ENCODE results near the gene WASHC2C.
"Not testable (repeated sequence)": the region's sequence is repeated elsewhere in the genome, so short reads cannot be mapped to it uniquely, and the experiment has no call there.

WASHC2C gene

DNA sequence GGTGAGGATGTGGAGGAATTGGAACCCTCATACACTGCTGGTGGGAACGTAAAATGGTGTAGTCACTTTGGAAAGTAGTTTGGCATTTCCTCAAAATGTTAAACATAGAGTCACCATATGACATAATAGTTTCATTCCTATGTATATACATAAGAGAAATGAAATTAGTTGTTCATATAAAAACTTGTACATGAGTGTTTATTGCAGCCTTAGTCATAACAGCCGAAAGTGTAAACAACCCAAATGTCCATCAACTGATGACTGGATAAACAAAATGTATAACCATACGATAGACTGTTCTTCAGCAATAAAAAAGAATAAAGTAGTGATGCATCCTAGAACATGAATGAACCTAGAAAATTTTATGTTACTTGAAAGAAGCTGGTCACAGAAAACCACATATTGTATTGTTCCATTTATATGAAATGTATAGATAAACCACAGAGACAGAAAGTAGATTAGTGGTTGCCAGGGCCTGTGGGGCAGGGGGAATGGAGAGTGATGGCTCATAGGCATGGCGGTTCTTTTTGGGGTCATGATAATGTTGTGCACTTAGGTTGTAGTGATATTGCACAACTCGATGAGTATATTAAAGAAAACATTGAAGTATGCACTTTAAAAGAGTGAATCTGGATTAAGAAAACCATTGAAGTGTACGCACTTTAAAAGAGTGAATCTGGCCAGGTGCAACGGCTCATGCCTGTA, 44.8 kb downstream of the WASHC2C start:
- DNase-seq: not testable (repeated sequence)

DNA sequence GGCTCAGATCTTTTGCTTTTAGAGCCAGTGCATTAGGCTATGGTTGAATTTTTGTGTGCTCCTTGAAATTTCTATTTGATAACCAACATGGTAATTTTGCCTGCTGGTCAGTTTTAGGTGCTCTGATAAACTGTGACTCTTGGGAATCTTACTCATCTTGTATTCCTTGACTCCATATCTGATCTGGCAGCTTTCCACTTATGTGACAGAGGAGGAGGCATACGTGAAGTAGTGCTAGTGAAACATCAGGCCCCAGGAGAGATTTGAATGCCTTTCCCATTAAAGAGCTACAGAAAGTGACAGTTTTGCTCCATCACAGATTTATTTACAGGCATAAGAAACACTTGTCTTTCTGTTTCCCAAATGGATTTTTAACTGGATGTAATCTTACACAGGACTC, 59.2 kb downstream of the WASHC2C start:
- DNase-seq: not testable (repeated sequence)

DNA sequence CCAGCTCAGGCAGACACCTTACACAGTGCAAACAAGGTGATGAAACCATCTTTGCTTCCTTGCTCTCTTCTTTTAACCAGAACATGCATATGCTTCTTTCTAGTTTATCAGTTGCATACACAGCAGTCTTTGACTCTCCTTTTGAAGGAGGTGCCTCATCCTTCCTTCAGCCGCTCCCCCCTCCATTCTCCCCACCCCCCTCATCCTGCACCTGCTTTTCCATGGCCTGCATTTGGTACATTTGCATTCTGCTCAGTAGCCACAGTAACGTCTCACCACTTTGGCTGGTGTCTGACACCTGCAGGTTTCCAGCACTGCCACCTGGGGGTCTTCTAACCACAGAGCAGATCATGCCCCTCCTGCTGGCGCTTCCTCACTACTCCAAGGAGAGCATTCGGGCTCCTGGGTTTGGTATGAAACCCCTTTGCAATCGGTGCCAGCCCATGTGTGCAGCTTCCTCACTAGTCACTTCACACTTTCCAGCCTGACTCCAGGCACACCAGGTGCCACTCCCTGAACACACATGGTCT, 60.2 kb downstream of the WASHC2C start:
- DNase-seq: not testable (repeated sequence)

DNA sequence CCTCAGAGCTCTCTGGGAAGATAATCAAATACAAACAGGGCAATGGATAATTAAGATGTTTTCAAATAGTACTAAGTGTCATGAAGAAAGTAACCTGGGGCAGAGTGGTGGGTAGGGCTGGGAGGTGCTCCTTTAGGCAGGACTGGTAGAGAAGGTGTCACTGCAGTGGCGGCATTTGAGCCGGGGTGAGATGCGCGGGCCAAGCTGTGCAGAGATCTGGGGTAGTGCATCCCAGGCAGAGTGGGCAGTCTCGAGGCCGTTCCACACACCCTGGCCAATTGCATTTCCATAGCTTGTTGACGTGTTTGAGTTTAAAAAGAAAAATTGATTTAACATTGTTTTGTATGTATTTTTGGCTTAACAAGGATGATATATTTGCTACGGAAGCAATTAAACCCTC, 62.9 kb downstream of the WASHC2C start:
- not testable (repeated sequence) for DNase-seq

DNA sequence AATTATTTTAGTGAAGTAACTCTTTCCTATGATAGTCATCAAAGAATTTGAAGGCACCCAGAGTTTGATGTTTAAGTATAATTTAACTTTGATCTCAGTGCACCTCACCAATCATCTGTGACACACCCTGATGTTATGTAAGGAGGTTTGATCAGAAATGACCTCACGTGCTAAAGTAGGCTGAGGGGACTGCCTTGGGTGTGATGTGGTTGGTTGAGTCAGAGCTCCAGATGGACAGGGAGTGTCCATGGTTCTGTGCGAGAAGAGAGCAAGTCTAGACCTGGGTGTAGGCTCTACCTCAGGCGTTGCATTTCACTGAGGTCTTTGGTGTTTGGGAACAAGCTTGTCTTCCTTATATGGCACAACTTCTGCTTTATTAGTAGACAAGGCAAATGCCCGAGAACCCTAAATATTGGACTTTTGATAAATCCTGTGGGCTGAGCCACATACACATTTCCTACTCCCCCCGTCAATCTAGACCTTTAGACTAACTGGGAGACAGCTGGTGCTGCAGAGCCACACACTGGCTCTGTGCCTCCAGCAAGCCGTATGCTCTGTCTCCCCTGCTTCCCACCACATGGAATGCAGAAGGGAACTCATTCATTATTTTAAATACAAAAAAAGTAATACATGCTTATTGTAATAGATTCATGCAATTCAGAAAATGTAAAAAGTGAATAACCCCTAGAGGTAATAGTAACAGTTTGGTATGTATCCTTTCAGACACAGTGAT, 63.8 kb downstream of the WASHC2C start:
- DNase-seq: not testable (repeated sequence)

DNA sequence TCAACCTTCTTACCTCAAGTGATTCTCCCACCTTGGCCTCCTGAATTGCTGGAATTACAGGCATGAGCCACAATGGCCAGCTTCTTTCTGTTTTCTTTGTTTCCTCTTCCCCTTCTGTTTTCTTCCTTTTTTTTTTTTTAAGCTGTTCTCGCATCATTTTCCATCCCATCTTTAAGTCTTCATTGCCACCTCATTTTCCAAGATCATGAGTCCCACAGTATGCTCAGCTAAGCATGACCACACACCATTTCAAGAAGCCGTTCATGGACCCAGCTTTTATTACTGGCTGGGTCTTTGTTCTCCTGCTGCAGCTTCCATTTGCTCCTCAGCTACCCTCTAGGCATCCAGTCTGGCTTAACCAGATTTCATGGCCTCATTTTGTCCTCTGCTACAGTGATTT, 67.7 kb downstream of the WASHC2C start:
- DNase-seq: not testable (repeated sequence)

DNA sequence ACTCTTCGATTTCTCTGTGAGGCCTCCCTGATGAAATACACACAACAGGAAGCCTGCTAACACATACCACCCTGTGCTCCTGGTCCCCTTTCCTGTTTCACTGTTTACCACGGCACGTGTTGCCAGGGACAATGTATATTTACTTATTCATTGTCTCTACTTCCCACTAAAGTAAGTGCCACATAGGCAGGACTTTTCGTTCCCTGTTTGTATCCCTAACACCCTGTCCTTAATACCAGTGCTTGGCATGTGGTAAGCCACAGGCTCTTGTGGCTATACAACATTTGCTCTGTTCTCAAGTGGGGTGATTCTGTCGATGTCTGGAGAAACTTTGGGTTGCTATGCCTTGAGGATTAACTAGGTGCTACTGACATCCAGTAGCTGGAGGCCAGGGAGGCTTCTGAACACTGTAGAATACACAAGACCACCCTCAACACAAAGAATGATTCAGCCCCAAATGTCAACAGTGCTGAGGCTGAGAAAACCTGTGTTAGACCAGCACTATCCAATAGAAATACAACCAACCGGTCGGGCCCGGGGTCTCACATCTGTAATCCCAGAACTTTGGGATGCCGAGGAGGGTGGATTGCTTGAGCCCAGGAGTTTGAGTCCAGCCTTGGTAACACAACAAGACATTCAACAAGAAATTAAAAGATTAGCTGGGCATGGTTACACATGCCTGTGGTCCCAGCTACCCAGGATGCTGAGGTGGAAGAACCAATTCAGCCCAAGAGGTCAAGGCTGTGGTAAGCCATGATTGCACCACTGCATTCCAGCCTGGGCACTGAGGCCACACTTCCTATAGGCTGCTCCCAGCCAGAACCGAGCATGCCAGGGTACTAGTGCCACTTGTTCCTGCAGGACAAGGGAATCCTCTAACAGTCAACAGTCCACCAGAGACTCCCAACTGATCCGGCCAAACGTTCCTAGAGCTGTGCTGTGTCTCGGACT, 76.3 kb downstream of the WASHC2C start:
- DNase-seq: peak; percentile 25

DNA sequence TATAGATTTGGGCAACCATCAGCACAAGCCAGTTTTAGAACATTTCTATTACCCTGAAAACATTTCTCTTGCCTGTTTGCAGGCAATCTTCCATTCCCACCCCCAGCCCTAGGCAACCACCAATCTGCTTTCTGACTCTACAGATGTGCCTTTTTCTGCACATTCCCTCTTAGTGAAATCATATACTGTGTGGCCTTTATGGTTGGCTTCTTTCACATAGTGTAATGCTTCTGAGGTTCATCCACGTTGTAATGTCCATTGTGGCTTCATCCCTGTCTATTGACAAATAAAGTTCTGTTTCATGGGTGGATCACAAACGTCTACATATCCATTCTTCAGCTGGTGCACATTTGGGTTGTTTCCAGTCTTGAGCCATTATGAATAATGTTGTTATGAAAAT, 77.9 kb downstream of the WASHC2C start:
- not testable (repeated sequence) for DNase-seq

DNA sequence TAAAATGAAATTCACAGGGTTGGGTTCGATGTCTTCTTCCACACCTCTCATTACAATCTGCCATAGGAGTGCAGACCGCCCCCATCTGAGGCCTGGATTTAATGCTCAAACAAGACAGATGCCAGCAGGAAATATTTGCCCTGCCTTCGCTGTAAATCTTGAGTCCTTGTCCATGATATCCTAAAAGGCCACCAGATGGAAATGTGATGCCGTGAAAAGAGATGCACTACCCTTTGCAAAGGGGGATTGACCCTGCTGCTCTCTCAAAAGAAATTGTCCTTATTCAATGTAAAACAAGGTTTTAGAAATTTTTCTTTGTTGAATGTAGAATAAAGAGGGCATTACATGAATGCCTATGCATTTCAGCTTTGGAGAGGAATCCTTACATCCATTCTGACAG, 82.8 kb downstream of the WASHC2C start:
- no peak for DNase-seq

DNA sequence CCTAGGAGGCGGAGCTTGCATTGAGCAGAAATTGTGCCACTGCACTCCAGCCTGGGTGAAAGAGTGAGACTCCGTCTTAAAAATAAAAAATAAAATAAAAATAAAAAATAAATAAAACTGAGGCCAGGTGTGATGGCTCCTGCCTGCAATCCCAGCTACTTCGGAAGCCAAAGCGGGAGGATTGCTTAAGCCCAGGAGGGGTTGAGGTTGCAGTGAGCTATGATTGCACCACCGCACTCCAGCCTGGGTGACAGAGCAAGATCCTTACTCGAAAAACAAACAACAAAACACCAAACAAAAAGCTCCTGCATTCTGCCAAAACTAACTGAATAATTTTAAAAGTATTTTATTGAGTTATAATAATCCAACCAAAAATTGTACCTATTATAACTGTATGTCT, 84.0 kb downstream of the WASHC2C start:
- DNase-seq: no peak

DNA sequence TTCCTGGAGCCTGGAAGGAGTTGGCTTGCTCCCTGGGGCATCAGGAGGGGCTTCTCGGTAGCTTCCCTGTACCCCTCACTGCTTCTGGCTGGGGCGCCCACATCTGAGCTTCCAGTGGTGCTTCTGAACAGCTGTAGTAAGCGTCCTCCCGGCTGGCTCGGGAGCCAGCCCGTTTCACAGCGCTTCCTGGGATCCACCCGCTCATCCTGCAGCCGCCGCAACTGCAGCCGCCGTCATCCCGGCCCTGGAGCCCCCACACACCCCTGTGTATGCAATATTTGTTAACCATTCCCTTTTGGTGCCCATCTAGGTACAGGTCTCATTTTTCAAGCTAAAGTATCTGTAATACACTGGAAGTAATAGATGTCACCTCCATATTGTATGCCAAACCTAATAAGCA, 85.9 kb downstream of the WASHC2C start:
- DNase-seq: not testable (repeated sequence)

DNA sequence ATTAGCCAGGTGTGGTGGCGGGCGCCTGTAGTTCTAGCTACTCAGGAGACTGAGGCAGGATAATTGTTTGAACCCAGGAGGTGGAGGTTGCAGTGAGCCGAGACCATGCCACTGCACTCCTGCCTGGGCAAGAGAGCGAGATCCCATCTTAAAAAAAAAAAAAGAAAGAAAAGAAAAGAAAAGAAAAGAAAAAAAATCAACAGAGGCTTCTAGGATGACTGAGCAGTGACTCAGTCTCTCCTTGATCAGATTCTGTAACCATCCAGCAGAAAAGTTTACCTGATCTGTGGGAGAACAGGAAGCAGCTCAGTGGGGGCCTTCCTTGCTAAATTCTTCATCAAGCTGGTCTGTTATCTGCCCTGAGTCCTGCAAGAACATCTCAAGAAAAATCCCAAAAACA, 87.1 kb downstream of the WASHC2C start:
- not testable (repeated sequence) for DNase-seq

DNA sequence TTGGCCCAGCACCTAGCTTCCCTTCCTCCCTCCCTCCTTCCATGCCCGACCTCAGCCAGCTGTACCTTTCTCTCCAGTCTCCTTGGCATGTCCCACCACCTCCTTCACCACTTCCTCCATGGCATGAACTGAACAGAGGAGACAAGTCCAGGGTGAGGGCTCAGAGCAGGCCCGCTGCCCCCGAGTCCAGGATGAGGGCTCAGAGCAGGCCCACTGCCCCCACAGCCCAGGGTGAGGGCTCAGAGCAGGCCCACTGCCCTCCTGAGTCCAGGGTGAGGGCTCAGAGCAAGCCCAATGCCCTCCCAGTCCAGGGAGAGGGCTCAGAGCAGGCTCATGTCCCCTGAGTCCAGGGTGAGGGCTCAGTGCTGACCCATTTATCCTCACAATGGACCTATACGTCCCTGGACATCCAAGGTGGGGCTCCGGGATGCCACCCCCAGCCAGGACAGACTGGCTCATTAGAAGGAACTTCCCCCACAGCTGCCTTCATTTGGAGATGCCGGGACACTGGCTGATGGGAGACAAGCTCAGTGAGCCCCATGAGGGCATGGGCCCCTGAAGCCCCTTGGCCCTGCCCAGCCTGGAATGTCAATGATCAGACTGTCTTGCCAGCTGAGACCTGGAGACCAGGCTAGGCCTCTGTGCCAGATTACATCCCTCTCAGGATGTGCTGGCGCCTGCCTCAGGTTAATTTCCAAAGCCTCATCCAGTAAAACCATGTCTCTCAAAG, 90.2 kb downstream of the WASHC2C start:
- no peak for DNase-seq

DNA sequence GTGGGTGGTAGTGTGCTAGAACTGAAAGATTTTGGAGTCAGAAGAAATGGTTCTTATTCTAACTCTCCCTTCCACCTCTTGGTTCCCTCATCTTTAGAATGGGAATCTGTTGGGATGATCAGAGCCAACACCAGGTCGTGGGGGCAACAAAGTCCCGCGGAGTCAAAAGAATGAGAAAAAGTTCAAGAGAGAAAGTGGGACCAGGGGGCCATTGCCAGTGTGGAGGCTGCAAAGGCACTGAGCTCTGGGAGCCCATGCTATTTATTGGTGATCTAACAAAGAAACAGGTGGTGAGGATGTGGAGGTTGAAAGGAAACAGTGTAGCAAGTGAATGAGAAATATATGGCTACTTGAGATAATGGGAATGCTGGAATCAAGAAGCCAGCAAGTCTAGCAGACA, 90.8 kb downstream of the WASHC2C start:
- DNase-seq: no peak

DNA sequence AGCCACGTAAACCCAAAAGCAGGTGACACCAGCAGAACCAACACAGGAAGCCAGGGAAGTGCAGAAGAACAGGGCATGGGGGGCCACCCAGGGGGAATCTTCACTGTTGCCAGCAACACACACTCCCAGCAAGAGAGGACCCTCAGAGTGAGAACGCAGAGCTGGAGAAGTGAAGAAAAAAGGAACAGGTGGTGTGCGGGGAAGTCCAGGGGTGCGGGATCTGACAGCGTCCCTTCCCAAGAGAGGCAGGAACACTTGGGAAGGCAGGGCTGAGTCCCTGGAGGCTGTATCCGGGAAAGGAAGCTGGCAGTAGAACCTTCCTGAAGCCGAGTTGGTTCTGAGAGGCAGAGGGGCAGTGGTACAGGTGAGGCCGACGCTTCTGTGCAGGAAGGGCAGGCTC, 92.5 kb downstream of the WASHC2C start:
- DNase-seq: no peak

DNA sequence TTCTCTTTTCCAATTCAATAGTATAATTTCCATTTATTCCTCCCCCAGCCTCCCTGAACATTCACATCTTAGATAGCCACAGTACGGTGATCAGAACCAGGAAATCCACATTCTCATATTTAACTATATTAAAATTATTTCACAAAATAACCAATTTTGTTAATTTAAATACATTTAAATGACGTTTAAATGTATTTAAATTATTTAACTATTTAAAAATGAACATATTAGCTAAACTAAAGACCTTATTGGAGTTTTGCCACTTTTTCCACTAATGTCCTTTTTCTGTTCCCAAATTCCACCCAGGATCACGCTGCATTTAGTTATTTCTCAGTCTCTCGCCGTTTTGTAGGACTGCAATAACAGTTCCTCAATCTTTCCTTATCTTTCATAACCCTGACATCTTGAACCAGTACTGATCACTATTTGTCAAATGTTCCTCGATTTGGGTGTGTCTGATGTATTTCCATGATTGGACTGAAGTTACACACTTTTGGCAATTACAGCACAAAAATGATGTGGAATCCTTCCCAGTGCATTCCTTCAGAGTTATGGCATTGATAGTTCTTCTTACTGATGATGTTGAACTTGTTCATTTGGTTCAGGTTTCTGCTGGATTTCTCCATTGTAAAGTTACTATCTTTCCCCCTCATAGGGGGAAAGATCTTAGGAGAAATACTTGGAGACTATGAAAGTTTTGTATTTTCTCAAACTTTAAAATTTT, 93.2 kb downstream of the WASHC2C start:
- DNase-seq: not testable (repeated sequence)

DNA sequence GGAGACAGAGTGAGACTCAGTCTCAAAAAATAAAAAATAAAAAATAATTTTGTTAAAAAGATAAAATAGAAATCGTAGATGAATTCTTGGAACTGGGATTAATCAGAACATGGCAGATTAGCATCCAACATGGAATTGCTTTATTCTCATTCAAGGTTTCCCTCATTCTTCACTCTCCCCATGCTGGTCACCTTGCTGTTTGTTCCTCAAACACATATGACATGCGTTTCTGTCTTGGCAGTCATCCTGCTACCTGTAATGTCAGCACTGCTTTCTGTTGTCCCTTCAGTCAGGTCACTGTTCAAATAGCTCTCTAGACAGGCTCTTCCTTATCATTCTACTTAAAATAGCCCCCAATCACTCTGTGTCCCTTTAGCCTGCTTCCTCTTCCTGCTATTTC, 95.9 kb downstream of the WASHC2C start:
- not testable (repeated sequence) for DNase-seq
